ENCODE measurements around the gene ANKS6.

Gene ANKS6

DNA sequence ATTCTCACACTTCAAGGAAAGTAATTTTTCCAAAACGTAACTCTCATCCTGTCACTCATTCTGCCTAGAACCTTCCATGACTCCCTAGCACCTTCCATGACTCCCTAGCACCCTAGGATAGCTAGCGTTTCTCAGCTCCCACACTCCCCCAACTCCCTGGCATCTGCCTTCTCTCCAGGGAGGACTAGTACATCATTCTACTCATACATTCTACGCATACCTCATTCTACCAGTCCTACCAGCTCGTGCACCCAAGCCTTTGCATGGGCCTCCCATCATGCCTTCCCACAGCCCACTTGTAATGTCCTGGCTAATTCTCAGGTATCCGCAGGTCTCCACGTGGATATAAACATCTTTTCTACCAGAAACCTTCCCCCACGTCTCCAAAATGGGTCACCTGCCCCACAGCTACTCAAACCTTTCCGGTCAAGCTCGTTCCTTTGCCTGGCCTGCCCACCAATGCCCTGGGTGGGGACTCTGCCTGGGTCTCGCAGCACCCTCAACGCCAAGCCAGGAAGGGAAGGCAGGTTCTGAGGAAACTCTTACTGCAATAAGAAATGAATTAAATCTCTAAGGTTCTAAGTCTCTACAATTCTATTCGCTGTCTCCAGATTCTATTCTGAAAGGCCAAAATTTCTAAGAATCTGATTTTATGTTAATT, 930 bp downstream of the ANKS6 start:
- H3K4me3 ChIP-seq (ENCODE audit: low read depth, low read length): peak overlapping the region; percentile 35
- TF ChIP-seq, protein P1, sequence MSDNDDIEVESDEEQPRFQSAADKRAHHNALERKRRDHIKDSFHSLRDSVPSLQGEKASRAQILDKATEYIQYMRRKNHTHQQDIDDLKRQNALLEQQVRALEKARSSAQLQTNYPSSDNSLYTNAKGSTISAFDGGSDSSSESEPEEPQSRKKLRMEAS (IDR thresholded peaks at IDR 0.05; ENCODE audit: low read depth, low read length): no peak
- no peak for TF ChIP-seq POLR2A (IDR thresholded peaks at IDR 0.05; ENCODE audit: extremely low read depth, insufficient read length)
- TF ChIP-seq, protein P2, sequence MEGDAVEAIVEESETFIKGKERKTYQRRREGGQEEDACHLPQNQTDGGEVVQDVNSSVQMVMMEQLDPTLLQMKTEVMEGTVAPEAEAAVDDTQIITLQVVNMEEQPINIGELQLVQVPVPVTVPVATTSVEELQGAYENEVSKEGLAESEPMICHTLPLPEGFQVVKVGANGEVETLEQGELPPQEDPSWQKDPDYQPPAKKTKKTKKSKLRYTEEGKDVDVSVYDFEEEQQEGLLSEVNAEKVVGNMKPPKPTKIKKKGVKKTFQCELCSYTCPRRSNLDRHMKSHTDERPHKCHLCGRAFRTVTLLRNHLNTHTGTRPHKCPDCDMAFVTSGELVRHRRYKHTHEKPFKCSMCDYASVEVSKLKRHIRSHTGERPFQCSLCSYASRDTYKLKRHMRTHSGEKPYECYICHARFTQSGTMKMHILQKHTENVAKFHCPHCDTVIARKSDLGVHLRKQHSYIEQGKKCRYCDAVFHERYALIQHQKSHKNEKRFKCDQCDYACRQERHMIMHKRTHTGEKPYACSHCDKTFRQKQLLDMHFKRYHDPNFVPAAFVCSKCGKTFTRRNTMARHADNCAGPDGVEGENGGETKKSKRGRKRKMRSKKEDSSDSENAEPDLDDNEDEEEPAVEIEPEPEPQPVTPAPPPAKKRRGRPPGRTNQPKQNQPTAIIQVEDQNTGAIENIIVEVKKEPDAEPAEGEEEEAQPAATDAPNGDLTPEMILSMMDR (IDR thresholded peaks at IDR 0.05; ENCODE audit: low read depth, low read length): no peak
- TF ChIP-seq MYC (IDR thresholded peaks at IDR 0.05; ENCODE audit: low read depth, low read length): no peak
- no peak for DNase-seq (ENCODE audit: low read depth)

DNA sequence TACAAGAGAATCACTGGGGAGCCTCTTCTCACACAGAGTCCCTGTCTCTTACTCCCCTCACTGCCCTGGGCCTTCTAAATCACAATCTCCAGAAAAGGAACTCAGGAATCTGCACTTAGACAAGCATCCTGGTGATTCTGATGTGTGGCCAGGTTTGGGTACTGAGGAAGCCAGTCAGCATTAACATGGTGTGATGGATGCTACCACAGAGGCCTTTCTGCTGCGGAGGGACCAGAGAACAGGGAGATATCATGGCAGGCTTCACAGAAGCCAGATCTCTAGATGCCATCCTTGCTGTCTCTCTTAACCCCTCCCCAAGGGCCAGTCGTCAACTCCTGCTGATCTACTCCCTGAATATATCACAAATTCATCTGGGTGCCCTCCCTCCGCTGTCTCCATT, 1.6 kb downstream of the ANKS6 start:
- TF ChIP-seq MYC (IDR thresholded peaks at IDR 0.05; ENCODE audit: low read depth, low read length): no peak
- TF ChIP-seq POLR2A (IDR thresholded peaks at IDR 0.05; ENCODE audit: extremely low read depth, insufficient read length): no peak
- TF ChIP-seq, protein P2 (IDR thresholded peaks at IDR 0.05; ENCODE audit: low read depth, low read length): no peak
- TF ChIP-seq, protein P1 (IDR thresholded peaks at IDR 0.05; ENCODE audit: low read depth, low read length): no peak
- H3K4me3 ChIP-seq (ENCODE audit: low read depth, low read length): no peak overlapping the region
- DNase-seq (ENCODE audit: low read depth): no peak

DNA sequence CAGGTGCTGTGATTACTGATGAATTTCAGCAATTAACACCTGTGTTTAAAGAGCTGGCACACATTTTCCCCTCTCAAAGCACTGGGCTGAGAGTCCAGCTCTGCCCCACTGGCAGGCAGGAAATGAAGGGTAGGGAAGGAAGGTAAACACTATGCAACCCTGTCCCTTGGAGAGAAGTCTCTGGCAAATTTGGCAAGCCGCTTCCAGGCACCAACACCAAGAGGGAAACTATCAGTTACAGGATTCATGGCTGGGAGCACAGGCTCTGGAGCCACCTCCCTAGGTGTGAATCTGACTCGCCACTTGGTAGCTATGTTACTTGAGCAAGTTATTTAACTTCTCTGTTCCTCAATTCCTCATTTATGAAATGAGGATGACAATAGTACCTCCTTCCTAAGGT, 3.3 kb downstream of the ANKS6 start:
- TF ChIP-seq MYC (IDR thresholded peaks at IDR 0.05; ENCODE audit: low read depth, low read length) (no peak), POLR2A (IDR thresholded peaks at IDR 0.05; ENCODE audit: extremely low read depth, insufficient read length) (no peak)
- TF ChIP-seq, protein P1 (IDR thresholded peaks at IDR 0.05; ENCODE audit: low read depth, low read length): no peak
- TF ChIP-seq, protein P2 (IDR thresholded peaks at IDR 0.05; ENCODE audit: low read depth, low read length): no peak
- no peak for DNase-seq (ENCODE audit: low read depth)
- no peak overlapping the region for H3K4me3 ChIP-seq (ENCODE audit: low read depth, low read length)

DNA sequence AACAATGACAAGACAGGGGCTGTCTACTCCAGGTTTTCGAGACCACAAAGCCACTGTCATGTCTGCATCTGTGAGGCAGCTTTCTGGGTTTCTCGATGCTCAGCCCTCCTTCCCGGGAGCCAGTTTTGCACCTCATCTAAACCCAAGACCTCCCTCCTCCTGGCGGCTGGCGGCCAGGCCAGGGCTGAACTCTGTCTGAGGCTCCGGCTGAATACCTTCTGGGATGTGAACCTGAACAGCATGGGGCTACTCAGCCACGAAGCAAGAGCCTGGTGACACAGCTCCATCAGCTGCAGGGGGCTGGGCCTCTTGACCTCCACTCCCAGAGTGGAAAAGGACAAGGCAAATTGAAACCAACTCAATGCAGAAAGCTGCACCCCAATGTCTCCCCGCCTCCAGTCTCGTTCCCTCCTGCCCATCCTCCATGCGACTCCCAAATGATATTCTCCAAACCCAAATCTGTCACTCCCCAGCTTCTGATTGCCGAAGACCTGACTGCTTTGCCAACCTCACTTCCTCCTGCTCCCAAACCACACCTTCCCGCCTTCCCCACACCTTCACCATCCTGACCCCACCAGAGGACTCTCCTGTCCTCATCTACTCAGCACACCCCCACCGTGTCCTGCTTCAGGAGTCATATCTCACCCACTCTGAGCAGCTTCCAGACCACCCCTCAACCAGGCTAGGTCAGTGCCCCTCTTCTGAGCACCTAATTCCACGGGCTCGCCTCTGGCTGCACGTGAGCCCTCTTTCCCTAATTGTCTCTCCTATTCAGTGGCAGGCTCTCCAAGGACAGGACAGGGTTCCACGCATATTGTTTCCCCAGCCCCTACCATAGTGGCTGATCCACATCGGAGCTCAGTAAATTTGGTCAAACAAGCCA, 4.5 kb downstream of the ANKS6 start:
- TF ChIP-seq MYC (IDR thresholded peaks at IDR 0.05; ENCODE audit: low read depth, low read length): no peak
- TF ChIP-seq, protein P1 (IDR thresholded peaks at IDR 0.05; ENCODE audit: low read depth, low read length): no peak
- H3K4me3 ChIP-seq (ENCODE audit: low read depth, low read length): no peak overlapping the region
- DNase-seq (ENCODE audit: low read depth): no peak

DNA sequence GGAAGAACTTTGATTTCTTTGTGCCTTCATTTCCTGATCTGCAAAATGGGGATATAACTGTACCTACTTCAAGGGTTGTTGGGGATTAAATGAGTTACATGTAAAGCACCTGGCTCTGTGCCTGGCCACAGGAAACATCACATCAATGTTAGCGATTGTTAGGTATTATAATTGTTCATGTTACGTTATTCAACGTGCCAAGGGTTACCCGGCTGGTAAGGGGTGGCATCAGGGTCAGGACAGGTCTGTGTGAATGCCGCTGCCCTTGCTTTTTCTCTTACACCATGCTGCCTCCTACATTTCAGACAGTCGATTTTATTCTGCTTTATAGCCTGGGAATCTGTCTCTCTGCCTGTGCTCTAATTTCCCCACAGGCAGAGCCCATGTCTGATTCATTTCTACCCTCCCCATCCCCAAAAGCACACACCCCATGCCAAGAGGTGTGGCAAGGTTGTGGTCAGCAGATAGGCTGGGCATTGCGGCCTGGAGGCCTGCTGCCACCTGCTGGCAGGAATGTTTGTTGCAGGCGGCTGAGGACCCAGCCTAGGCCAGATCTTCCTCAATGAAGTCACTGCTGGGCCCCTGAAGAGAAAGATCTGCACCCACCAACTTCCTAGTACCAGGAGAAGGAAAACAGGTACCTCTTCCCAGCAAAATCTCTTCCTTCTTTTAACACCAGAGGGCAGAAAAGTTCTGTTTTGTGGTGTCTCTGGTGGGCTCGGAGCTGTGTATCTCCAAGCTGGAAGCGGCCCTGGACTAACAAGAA, 5.3 kb downstream of the ANKS6 start:
- DNase-seq (ENCODE audit: low read depth): peak; percentile 84
- TF ChIP-seq POLR2A (IDR thresholded peaks at IDR 0.05; ENCODE audit: extremely low read depth, insufficient read length) (no peak), MYC (IDR thresholded peaks at IDR 0.05; ENCODE audit: low read depth, low read length) (peak; percentile 10; the same call in 1 of the 2 replicates)
- TF ChIP-seq, protein P1 (IDR thresholded peaks at IDR 0.05; ENCODE audit: low read depth, low read length): peak; percentile 35; the same call in 1 of the 2 replicates
- TF ChIP-seq, protein P2 (IDR thresholded peaks at IDR 0.05; ENCODE audit: low read depth, low read length): peak; percentile 89
- H3K4me3 ChIP-seq (ENCODE audit: low read depth, low read length): no peak overlapping the region
